WTC11 (cell line): Measurements from ENCODE around the gene IFITM2. TPM values are rescaled to one million over a fixed set of nuclear protein-coding genes. Genes with fewer than 3 reads are reported as not detected.

Experiments used
- ATAC-seq: fragments of 200-7000 bp; cut with Tn5 transposase; 2 replicates; pipeline ENCODE4 v1.10.0; 2021; ENCODE audit warnings: mild to moderate bottlenecking, moderate library complexity
- CTCF ChIA-PET: fragments of 300-600 bp; sonication (Branson Sonifier 250); formaldehyde crosslinking; loops from one replicate; lab custom pipeline; 2021; ENCODE audit warnings: antibody characterized with exemption; lab: Charles Lee
- POLR2A ChIA-PET: fragments of 350-600 bp; sonication (Branson Sonifier 250); formaldehyde crosslinking; loops from one replicate; lab custom pipeline; 2021; ENCODE audit warnings: antibody characterized with exemption; lab: Charles Lee
- DNase-seq: peaks from one replicate; pipeline ENCODE4 v3.0.0; 2021; ENCODE audit warnings: low spot score
- H3K27ac Mint-ChIP-seq: 2 replicates; pipeline ENCODE4 v1.8.0; 2021; ENCODE audit warnings: mixed read lengths
- H3K27me3 Mint-ChIP-seq: 2 replicates; pipeline ENCODE4 v1.8.0; 2021; ENCODE audit warnings: low read depth, mild to moderate bottlenecking, moderate library complexity, mixed read lengths
- H3K36me3 Mint-ChIP-seq: 2 replicates; pipeline ENCODE4 v1.8.0; 2021; ENCODE audit warnings: mixed read lengths
- H3K4me1 Mint-ChIP-seq: 2 replicates; pipeline ENCODE4 v1.8.0; 2022; ENCODE audit warnings: mixed read lengths
- H3K4me3 Mint-ChIP-seq: 2 replicates; pipeline ENCODE4 v1.8.0; 2021; ENCODE audit warnings: mild to moderate bottlenecking, moderate library complexity, mixed read lengths
- H3K9me3 Mint-ChIP-seq: 2 replicates; pipeline ENCODE4 v1.8.0; 2021; ENCODE audit warnings: mixed read lengths
- ATF1 ChIP-seq: sonication (generic); formaldehyde crosslinking; IDR thresholded peaks from 2 replicates; pipeline ENCODE4 v1.8.1; 2023; ENCODE audit warnings: mild to moderate bottlenecking, moderate library complexity, missing genetic modification reagents
- CREB1 ChIP-seq: sonication (generic); formaldehyde crosslinking; IDR thresholded peaks from 2 replicates; pipeline ENCODE4 v1.8.0; 2023; ENCODE audit warnings: mild to moderate bottlenecking, missing genetic modification reagents
- EMX1 ChIP-seq: fragments of 250-450 bp; sonication (Bioruptor Pico); IDR thresholded peaks from 2 replicates; pipeline ENCODE4 v1.8.0; 2021; ENCODE audit warnings: mild to moderate bottlenecking
- ETV6 ChIP-seq: sonication (generic); formaldehyde crosslinking; IDR thresholded peaks from 2 replicates; pipeline ENCODE4 v1.8.1; 2022; ENCODE audit warnings: mild to moderate bottlenecking, missing genetic modification reagents
- FOXJ3 ChIP-seq: sonication (generic); formaldehyde crosslinking; IDR thresholded peaks from 2 replicates; pipeline ENCODE4 v1.9.0; 2021; ENCODE audit warnings: missing genetic modification reagents, mild to moderate bottlenecking, borderline replicate concordance
- GRHL2 ChIP-seq: fragments of 250-450 bp; sonication (Bioruptor Pico); IDR thresholded peaks from 2 replicates; pipeline ENCODE4 v1.8.0; 2022; ENCODE audit warnings: mild to moderate bottlenecking, moderate library complexity; ENCODE audit not compliant: insufficient replicate concordance, severe bottlenecking
- NFE2L1 ChIP-seq: sonication (generic); formaldehyde crosslinking; IDR thresholded peaks from 2 replicates; pipeline ENCODE4 v1.8.1; 2023; ENCODE audit warnings: missing genetic modification reagents
- ZNF671 ChIP-seq: fragments of 250-450 bp; sonication (Bioruptor Pico); IDR thresholded peaks from 2 replicates; pipeline ENCODE4 v1.8.0; 2021; ENCODE audit warnings: mild to moderate bottlenecking
- total RNA-seq: library from RNA; stranded (reverse); gene quantifications from 3 replicates; pipeline ENCODE4 v1.2.3, GENCODE V29; 2021
- TF ChIP-seq, protein P1 (sequence below): fragments of 200-600 bp; IDR thresholded peaks from 2 replicates; pipeline ENCODE4 v1.8.0; 2022; ENCODE audit warnings: antibody characterized with exemption
- TF ChIP-seq, protein P2 (sequence below): sonication (generic); formaldehyde crosslinking; conservative IDR thresholded peaks from 2 replicates; pipeline ENCODE4 v1.8.1; 2022; ENCODE audit warnings: mild to moderate bottlenecking, missing genetic modification reagents
- TF ChIP-seq, protein P3 (sequence below): fragments of 250-450 bp; sonication (Bioruptor Pico); IDR thresholded peaks from 2 replicates; pipeline ENCODE4 v2.1.2; 2022; ENCODE audit warnings: mild to moderate bottlenecking, moderate library complexity
- TF ChIP-seq, protein P4 (sequence below): sonication (generic); formaldehyde crosslinking; IDR thresholded peaks from 2 replicates; pipeline ENCODE4 v1.8.0; 2022; ENCODE audit warnings: mild to moderate bottlenecking, missing genetic modification reagents
- TF ChIP-seq, protein P5 (sequence below): sonication (generic); formaldehyde crosslinking; IDR thresholded peaks from 2 replicates; pipeline ENCODE4 v1.8.1; 2023; ENCODE audit warnings: mild to moderate bottlenecking, missing genetic modification reagents, moderate library complexity
- TF ChIP-seq, protein P6 (sequence below): sonication (generic); formaldehyde crosslinking; IDR thresholded peaks from 2 replicates; pipeline ENCODE4 v1.8.0; 2022; ENCODE audit warnings: mild to moderate bottlenecking, missing genetic modification reagents
- TF ChIP-seq, protein P7 (sequence below): sonication (generic); formaldehyde crosslinking; IDR thresholded peaks from 2 replicates; pipeline ENCODE4 v1.8.1; 2022; ENCODE audit warnings: mild to moderate bottlenecking, missing genetic modification reagents, moderate library complexity, borderline replicate concordance

The IFITM2 gene
- total RNA-seq, 1 experiment from 2014 or later = 436 TPM

DNA sequence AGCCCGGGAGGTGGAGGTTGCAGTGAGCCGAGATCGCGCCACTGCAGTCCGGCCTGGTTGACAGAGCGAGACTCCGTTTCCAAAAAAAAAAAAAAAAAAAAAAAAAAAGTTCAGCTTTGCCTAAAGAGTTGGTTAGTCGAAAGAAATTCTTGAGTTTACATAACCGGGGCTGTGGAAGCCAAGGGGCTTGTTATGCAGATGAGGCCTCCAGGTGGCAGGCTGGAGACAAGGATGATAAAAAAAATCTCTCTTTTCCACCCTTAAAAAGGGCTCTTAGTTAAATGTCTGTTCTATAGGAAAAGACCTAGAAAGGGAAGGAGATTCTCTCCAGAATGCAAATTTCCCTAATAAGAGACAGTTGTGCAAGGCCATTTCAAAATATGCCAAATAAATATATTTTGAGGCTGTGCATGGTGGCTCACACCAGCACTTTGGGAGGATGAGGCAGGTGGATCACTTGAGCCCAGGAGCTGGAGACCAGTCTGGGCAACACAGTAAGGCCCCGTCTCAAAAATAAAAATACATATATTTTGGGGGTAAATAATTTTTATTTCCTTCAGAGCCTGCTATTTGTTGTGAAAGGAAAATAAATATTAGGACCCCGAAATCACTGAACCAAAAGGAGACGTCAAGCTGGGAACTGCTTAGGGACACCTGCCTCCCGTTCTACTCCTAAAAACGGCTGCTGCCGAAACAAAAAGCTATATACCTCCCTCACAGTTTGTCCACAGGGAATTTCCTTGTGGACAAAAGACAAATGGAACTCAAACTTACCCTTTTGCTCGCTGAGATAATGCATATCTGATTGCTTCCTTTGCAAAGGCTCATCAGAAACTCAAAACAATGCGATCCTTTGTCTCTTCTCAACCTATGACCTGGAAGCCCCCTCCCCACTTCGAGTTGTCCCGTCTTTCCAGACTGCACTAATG is 2.4 kb upstream of the IFITM2 start:
- Mint-ChIP-seq H3K27ac (peak overlapping the region; percentile 99), H3K4me1 (peaks cover 83% of the 10 kb centered on the region), H3K4me3 (peak overlapping the region; percentile 43)
- no peak for TF ChIP-seq ZNF671 (CRISPR knock-in tag)
- no peak for TF ChIP-seq GRHL2
- no peak for TF ChIP-seq CREB1 (CRISPR knock-in tag)
- TF ChIP-seq, protein P1, sequence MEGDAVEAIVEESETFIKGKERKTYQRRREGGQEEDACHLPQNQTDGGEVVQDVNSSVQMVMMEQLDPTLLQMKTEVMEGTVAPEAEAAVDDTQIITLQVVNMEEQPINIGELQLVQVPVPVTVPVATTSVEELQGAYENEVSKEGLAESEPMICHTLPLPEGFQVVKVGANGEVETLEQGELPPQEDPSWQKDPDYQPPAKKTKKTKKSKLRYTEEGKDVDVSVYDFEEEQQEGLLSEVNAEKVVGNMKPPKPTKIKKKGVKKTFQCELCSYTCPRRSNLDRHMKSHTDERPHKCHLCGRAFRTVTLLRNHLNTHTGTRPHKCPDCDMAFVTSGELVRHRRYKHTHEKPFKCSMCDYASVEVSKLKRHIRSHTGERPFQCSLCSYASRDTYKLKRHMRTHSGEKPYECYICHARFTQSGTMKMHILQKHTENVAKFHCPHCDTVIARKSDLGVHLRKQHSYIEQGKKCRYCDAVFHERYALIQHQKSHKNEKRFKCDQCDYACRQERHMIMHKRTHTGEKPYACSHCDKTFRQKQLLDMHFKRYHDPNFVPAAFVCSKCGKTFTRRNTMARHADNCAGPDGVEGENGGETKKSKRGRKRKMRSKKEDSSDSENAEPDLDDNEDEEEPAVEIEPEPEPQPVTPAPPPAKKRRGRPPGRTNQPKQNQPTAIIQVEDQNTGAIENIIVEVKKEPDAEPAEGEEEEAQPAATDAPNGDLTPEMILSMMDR = peak; percentile 34
- TF ChIP-seq, all 79 proteins: peak for 1
- no peaks in the 10 kb centered on the region for H3K36me3 Mint-ChIP-seq
- CTCF ChIA-PET = interaction anchor here (0.6 to 3.2 kb wide), 22 partner anchors 10 to 106 kb away, joined by 3 to 36 read pairs (median 5); partner anchors contain the start of gene PGGHG
- ATAC-seq = peak; percentile 34
- POLR2A ChIA-PET = interaction anchor here (0.9 to 1.6 kb wide), 3 partner anchors 12 to 14 kb away, joined by 3 to 5 read pairs (median 5); no protein-coding TSS in a partner anchor
- no peaks in the 10 kb centered on the region for H3K27me3 Mint-ChIP-seq
- H3K9me3 Mint-ChIP-seq = no peaks in the 10 kb centered on the region
- peak; percentile 73 for DNase-seq

DNA sequence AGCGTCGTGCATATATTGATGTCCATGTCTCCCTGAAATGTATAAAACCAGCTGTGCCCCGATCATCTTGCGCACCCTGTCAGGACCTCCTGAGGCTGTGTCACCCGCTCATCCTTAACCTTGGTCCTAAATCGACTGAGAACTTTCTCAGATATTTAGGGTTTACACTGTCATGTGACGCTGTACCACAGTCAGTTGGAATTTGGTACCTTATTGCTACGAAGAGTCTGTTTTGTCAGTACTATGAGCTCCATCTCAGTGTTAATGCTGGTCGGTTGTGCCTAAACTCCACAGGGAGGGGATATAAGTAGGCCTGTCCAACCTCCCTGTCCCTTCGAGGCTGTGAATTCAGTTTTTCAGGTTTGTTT is 1.8 kb upstream of the IFITM2 start:
- CTCF ChIA-PET = interaction anchor here (0.6 to 3.2 kb wide), 20 partner anchors 9 to 143 kb away, joined by 3 to 36 read pairs (median 6); partner anchors contain the start of gene PGGHG
- H3K4me1 Mint-ChIP-seq = peaks cover 76% of the 10 kb centered on the region
- no peak for ATAC-seq

DNA sequence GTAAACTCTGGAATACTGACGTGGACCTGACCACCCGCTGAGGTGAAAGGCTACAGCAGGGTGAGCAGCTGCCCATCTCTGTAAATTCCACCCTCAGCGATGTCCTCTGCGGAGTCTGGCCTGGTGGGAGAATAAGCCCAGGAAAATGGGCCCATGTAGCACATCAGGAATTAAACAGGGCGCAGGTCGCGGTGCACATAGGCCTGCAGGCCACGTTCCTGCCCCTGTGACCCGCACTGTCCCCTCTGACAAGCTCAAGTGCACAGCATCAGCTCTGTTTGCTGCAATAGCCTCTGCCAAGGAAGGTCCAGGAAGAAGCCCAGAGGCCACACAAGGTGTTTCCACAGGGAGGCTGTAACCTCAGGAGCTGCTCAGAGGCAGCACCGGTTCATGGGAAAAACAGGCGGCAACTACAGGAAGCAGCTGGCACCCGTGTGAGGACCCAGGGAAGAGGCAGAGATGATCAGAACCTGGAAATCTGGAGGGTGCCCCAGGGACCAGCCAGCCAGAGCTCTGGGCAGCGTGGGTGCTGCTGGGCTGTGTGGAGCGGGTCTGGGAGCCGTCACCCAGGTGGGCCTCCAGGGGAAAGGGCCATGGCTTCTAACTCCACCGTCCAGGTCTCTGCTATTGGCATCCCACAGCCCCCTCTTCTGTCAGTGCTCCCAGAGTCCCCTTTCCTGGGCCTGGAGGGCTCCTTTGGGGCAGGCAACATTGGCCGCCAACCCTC is 808 bp upstream of the IFITM2 start:
- Mint-ChIP-seq H3K27me3 (no peaks in the 10 kb centered on the region), H3K27ac (peak overlapping the region; percentile 80), H3K9me3 (no peaks in the 10 kb centered on the region), H3K36me3 (no peaks in the 10 kb centered on the region), H3K4me1 (peaks cover 70% of the 10 kb centered on the region), H3K4me3 (no peak overlapping the region)
- POLR2A ChIA-PET = interaction anchor here (0.6 to 1.7 kb wide), 2 partner anchors 34 to 56 kb away, joined by 4 read pairs; no protein-coding TSS in a partner anchor
- DNase-seq = no peak
- CTCF ChIA-PET = interaction anchor here (0.6 to 3.2 kb wide), 14 partner anchors 8 to 142 kb away, joined by 3 to 36 read pairs (median 8); partner anchors contain the start of gene PGGHG
- ATAC-seq = no peak
- TF ChIP-seq ETV6 (CRISPR knock-in tag) (0 out of 2 replicates have a peak, but pooled peaks have one; percentile 14), ATF1 (no peak), EMX1 (CRISPR knock-in tag) (no peak), NFE2L1 (no peak)
- TF ChIP-seq, protein P2, sequence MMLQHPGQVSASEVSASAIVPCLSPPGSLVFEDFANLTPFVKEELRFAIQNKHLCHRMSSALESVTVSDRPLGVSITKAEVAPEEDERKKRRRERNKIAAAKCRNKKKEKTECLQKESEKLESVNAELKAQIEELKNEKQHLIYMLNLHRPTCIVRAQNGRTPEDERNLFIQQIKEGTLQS (CRISPR knock-in tag) = no peak
- TF ChIP-seq, protein P3, sequence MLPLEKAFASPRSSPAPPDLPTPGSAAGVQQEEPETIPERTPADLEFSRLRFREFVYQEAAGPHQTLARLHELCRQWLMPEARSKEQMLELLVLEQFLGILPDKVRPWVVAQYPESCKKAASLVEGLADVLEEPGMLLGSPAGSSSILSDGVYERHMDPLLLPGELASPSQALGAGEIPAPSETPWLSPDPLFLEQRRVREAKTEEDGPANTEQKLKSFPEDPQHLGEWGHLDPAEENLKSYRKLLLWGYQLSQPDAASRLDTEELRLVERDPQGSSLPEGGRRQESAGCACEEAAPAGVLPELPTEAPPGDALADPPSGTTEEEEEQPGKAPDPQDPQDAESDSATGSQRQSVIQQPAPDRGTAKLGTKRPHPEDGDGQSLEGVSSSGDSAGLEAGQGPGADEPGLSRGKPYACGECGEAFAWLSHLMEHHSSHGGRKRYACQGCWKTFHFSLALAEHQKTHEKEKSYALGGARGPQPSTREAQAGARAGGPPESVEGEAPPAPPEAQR (CRISPR knock-in tag) = no peak
- TF ChIP-seq, protein P4, sequence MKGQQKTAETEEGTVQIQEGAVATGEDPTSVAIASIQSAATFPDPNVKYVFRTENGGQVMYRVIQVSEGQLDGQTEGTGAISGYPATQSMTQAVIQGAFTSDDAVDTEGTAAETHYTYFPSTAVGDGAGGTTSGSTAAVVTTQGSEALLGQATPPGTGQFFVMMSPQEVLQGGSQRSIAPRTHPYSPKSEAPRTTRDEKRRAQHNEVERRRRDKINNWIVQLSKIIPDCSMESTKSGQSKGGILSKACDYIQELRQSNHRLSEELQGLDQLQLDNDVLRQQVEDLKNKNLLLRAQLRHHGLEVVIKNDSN = no peak

More for the DNA sequence above, 1.8 kb upstream of the IFITM2 start:
- Mint-ChIP-seq H3K4me3 (peak overlapping the region; percentile 43), H3K27ac (peak overlapping the region; percentile 99), H3K9me3 (no peaks in the 10 kb centered on the region), H3K36me3 (no peaks in the 10 kb centered on the region), H3K27me3 (no peaks in the 10 kb centered on the region)
- no peak for TF ChIP-seq FOXJ3 (CRISPR knock-in tag)
- TF ChIP-seq, protein P5, sequence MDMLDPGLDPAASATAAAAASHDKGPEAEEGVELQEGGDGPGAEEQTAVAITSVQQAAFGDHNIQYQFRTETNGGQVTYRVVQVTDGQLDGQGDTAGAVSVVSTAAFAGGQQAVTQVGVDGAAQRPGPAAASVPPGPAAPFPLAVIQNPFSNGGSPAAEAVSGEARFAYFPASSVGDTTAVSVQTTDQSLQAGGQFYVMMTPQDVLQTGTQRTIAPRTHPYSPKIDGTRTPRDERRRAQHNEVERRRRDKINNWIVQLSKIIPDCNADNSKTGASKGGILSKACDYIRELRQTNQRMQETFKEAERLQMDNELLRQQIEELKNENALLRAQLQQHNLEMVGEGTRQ = peak; percentile 66
- TF ChIP-seq, protein P6, sequence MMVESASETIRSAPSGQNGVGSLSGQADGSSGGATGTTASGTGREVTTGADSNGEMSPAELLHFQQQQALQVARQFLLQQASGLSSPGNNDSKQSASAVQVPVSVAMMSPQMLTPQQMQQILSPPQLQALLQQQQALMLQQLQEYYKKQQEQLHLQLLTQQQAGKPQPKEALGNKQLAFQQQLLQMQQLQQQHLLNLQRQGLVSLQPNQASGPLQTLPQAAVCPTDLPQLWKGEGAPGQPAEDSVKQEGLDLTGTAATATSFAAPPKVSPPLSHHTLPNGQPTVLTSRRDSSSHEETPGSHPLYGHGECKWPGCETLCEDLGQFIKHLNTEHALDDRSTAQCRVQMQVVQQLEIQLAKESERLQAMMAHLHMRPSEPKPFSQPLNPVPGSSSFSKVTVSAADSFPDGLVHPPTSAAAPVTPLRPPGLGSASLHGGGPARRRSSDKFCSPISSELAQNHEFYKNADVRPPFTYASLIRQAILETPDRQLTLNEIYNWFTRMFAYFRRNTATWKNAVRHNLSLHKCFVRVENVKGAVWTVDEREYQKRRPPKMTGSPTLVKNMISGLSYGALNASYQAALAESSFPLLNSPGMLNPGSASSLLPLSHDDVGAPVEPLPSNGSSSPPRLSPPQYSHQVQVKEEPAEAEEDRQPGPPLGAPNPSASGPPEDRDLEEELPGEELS (CRISPR knock-in tag) = no peak
- TF ChIP-seq, protein P7, sequence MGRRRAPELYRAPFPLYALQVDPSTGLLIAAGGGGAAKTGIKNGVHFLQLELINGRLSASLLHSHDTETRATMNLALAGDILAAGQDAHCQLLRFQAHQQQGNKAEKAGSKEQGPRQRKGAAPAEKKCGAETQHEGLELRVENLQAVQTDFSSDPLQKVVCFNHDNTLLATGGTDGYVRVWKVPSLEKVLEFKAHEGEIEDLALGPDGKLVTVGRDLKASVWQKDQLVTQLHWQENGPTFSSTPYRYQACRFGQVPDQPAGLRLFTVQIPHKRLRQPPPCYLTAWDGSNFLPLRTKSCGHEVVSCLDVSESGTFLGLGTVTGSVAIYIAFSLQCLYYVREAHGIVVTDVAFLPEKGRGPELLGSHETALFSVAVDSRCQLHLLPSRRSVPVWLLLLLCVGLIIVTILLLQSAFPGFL (CRISPR knock-in tag) = no peak
- TF ChIP-seq, protein P4 = 0 out of 2 replicates have a peak, but pooled peaks have one; percentile 38
- no peak for DNase-seq
- POLR2A ChIA-PET = interaction anchor here (0.9 to 1.5 kb wide), 2 partner anchors 11 to 13 kb away, joined by 3 to 5 read pairs; no protein-coding TSS in a partner anchor
